GM12878 (cell line): ENCODE results near the gene SH2B3. TPM values are rescaled to one million over a fixed set of nuclear protein-coding genes. Genes with fewer than 3 reads are reported as not detected.

Experiments
- ATAC-seq: fragments of 200-7000 bp; cut with Tn5 transposase; 3 replicates; pipeline ENCODE4 v1.9.1; 2020; ENCODE audit warnings: mild to moderate bottlenecking, moderate library complexity
- BruUV-seq: library from RNA; stranded (reverse); fragments of 400-500 nt; replicated peaks from 2 replicates; lab custom pipeline; 2021; lab: Mats Ljungman, UMichigan
- CTCF ChIA-PET: fragments of 300-600 bp; sonication (Branson Sonifier 250); formaldehyde crosslinking; extraction: SDS; loops from one replicate; lab custom pipeline; 2021; ENCODE audit warnings: inconsistent platforms; lab: Yijun Ruan, JAX
- POLR2A ChIA-PET: fragments of 350-600 bp; formaldehyde crosslinking; extraction: SDS; loops from one replicate; lab custom pipeline; 2021; ENCODE audit warnings: inconsistent platforms; lab: Charles Lee
- RAD21 ChIA-PET: fragments of 300-600 bp; sonication (Branson Sonifier 250); formaldehyde crosslinking; loops from one replicate; lab custom pipeline; 2023; ENCODE audit warnings: antibody characterized with exemption; ENCODE audit not compliant: unreplicated experiment; lab: Charles Lee
- SMC1A ChIA-PET: fragments of 300-600 bp; sonication (Branson Sonifier 250); formaldehyde crosslinking; loops from one replicate; lab custom pipeline; 2023; ENCODE audit not compliant: unreplicated experiment, uncharacterized antibody; lab: Charles Lee
- DNase-seq: peaks from one replicate; pipeline ENCODE4 v3.0.0-alpha.2; 2011; ENCODE audit warnings: low read depth, low spot score
- FAIRE-seq: peaks from 3 replicates; lab custom pipeline; 2011; peaks lifted over from hg19 to GRCh38; lab: Jason Lieb, UNC
- H2AFZ ChIP-seq: 2 replicates; pipeline ENCODE4 v1.6.0; 2011; ENCODE audit warnings: low read depth, low read length, control low read depth; ENCODE audit not compliant: control insufficient read depth
- H3K27ac ChIP-seq: 2 replicates; pipeline ENCODE4 v1.5.1; 2011; ENCODE audit warnings: control low read depth; ENCODE audit not compliant: control insufficient read depth, insufficient read depth
- H3K27me3 ChIP-seq, 2 experiments: replicated peaks in 1 of 2; 2 replicates each; pipeline versions ENCODE4 v1.6.0 to v1.6.1; 2011; ENCODE audit warnings: low read length in 1 of 2; ENCODE audit not compliant: control insufficient read depth in 2 of 2, insufficient read depth in 2 of 2
- H3K36me3 ChIP-seq, 2 experiments: 2 replicates each; pipeline ENCODE4 v1.5.1; 2011; ENCODE audit warnings: low read length in 1 of 2; ENCODE audit not compliant: control insufficient read depth in 2 of 2, insufficient read depth in 2 of 2
- H3K4me1 ChIP-seq: 2 replicates; pipeline ENCODE4 v1.6.1; 2011; ENCODE audit warnings: mild to moderate bottlenecking, low read length, moderate library complexity, mixed read lengths; ENCODE audit not compliant: control insufficient read depth, insufficient read depth
- H3K4me2 ChIP-seq: 2 replicates; pipeline ENCODE4 v1.6.0; 2011; ENCODE audit warnings: control low read depth; ENCODE audit not compliant: control insufficient read depth, insufficient read depth
- H3K4me3 ChIP-seq: fragments of 200-600 bp; sonication (generic); 2 replicates; pipeline ENCODE4 v1.5.1; 2016
- H3K79me2 ChIP-seq: 2 replicates; pipeline ENCODE4 v1.6.0; 2011; ENCODE audit warnings: low read length; ENCODE audit not compliant: control insufficient read depth, insufficient read depth
- H3K9ac ChIP-seq: 2 replicates; pipeline ENCODE4 v1.8.0; 2011; ENCODE audit warnings: low read length, control low read depth, mixed read lengths; ENCODE audit not compliant: control insufficient read depth, insufficient read depth
- H3K9me3 ChIP-seq: replicated peaks from 3 replicates; pipeline ENCODE4 v1.5.1; 2011; ENCODE audit warnings: mild to moderate bottlenecking, low read length; ENCODE audit not compliant: control insufficient read depth, insufficient read depth
- H4K20me1 ChIP-seq: 2 replicates; pipeline ENCODE4 v1.6.0; 2011; ENCODE audit not compliant: control insufficient read depth, insufficient read depth
- EP300 ChIP-seq, 2 experiments: fragments of 150-350 bp in 1 of 2; IDR thresholded peaks; 2 replicates each; pipeline ENCODE4 v1.6.1; 2011 to 2012; ENCODE audit warnings: low read depth in 2 of 2, low read length in 2 of 2, borderline replicate concordance in 1 of 2, improper control_type of control experiment in 1 of 2, inconsistent platforms in 1 of 2; ENCODE audit not compliant: control insufficient read depth in 1 of 2
- ESRRA ChIP-seq: IDR thresholded peaks from 2 replicates; pipeline ENCODE4 v1.6.1; 2012; ENCODE audit warnings: mild to moderate bottlenecking, low read length, improper control_type of control experiment
- EZH2 ChIP-seq: IDR thresholded peaks from 2 replicates; pipeline ENCODE4 v1.6.1; 2012; ENCODE audit warnings: low read depth, mild to moderate bottlenecking, control low read depth, inconsistent platforms, low read length, borderline replicate concordance; ENCODE audit not compliant: control insufficient read depth
- GATAD2B ChIP-seq: fragments of 450-650 bp; conservative IDR thresholded peaks from 2 replicates; pipeline ENCODE4 v1.6.1; 2017; ENCODE audit warnings: low read depth, mild to moderate bottlenecking, moderate library complexity
- HDAC6 ChIP-seq: fragments of 200-600 bp; sonication (generic); IDR thresholded peaks from one replicate; pipeline ENCODE4 v1.8.0; 2017; ENCODE audit warnings: antibody characterized with exemption; ENCODE audit not compliant: unreplicated experiment
- KDM1A ChIP-seq: fragments of 200-600 bp; sonication (generic); IDR thresholded peaks from 2 replicates; pipeline ENCODE4 v1.6.1; 2016; ENCODE audit warnings: borderline replicate concordance
- NR2F1 ChIP-seq: fragments of 450-650 bp; conservative IDR thresholded peaks from 2 replicates; pipeline ENCODE4 v1.6.1; 2017; ENCODE audit warnings: mild to moderate bottlenecking
- POLR2A ChIP-seq: IDR thresholded peaks from 2 replicates; pipeline ENCODE4 v1.6.1; 2011; ENCODE audit warnings: low read depth, mild to moderate bottlenecking, low read length
- POLR2AphosphoS2 ChIP-seq: IDR thresholded peaks from 2 replicates; pipeline ENCODE4 v1.6.1; 2011; ENCODE audit warnings: low read depth, mild to moderate bottlenecking, low read length, improper control_type of control experiment, moderate library complexity
- RAD21 ChIP-seq: IDR thresholded peaks from 2 replicates; pipeline ENCODE4 v1.6.1; 2011; ENCODE audit warnings: mild to moderate bottlenecking, low read depth, low read length, moderate library complexity; ENCODE audit not compliant: insufficient read depth
- SMAD1 ChIP-seq: fragments of 450-650 bp; IDR thresholded peaks from 2 replicates; pipeline ENCODE4 v1.6.1; 2018; ENCODE audit warnings: mild to moderate bottlenecking, low read depth; ENCODE audit not compliant: partially characterized antibody
- SMARCA5 ChIP-seq: fragments of 450-650 bp; IDR thresholded peaks from 2 replicates; pipeline ENCODE4 v1.6.1; 2017; ENCODE audit warnings: mild to moderate bottlenecking
- SP1 ChIP-seq: IDR thresholded peaks from one replicate; pipeline ENCODE4 v1.6.1; 2011; ENCODE audit warnings: low read depth, low read length
- TARDBP ChIP-seq: IDR thresholded peaks from 2 replicates; pipeline ENCODE4 v1.6.1; 2016; ENCODE audit warnings: borderline replicate concordance
- TCF12 ChIP-seq: IDR thresholded peaks from 2 replicates; pipeline ENCODE4 v1.6.1; 2011; ENCODE audit warnings: low read depth, mild to moderate bottlenecking, low read length
- WGBS: methylation state at CpG from one replicate; pipeline ENCODE4 v1.1.6; 2016; ENCODE audit warnings: low lambda C conversion rate; ENCODE audit not compliant: insufficient replicate concordance, insufficient coverage; ENCODE audit errors: missing lambda C conversion rate; 5-methylcytosine and 5-hydroxymethylcytosine counted together
- in situ Hi-C: fragments of 300-500 bp; cut with MboI; formaldehyde crosslinking; loops from 9 replicates; pipeline ENCODE4 v1.14.3; 2018; ENCODE audit warnings: mixed read lengths
- intact Hi-C: fragments of 100-400 bp; cut with micrococcal nuclease; formaldehyde crosslinking; loops from one replicate; pipeline ENCODE4 v1.14.2; 2022; ENCODE audit not compliant: unreplicated experiment
- polyA plus RNA-seq, 11 experiments: library from polyadenylated mRNA; depleted of rRNA in 4 of 11; unstranded in 6 of 11; stranded (reverse) in 5 of 11; fragments of >200 nt; fragmentation: Nextera tagmentation in 4 of 11; fragmentation: Illumina TruSeq in 1 of 11; extraction: Ambion mirVana in 4 of 11; extraction: Trizol in 1 of 11; gene quantifications; 1 replicate in 1 of 11; 2 replicates in 10 of 11; pipeline versions ENCODE4 v1.2.1 to v1.2.3, GENCODE V29; 2011 to 2016; ENCODE audit warnings: inconsistent platforms in 2 of 11, missing spikeins in 2 of 11, low read depth in 1 of 11
- total RNA-seq, 4 experiments: library from RNA; depleted of rRNA in 3 of 4; stranded (reverse); fragments of >200 nt in 3 of 4; fragmentation: Illumina TruSeq in 1 of 4; extraction: Trizol in 1 of 4; gene quantifications; 2 replicates each; pipeline versions ENCODE4 v1.2.1 to v1.2.3, GENCODE V29; 2013 to 2021
- TF ChIP-seq, protein P1 (sequence below): fragments of 450-650 bp; IDR thresholded peaks from 2 replicates; pipeline ENCODE4 v1.6.1; 2016; ENCODE audit warnings: mild to moderate bottlenecking

The SH2B3 gene
- total and polyA plus RNA-seq, 10 of the 15 experiments (the other 5 are each of a cell fraction or from before 2014, with no cell fraction given) = 5.8 to 46.4 (median 23.3) TPM

DNA sequence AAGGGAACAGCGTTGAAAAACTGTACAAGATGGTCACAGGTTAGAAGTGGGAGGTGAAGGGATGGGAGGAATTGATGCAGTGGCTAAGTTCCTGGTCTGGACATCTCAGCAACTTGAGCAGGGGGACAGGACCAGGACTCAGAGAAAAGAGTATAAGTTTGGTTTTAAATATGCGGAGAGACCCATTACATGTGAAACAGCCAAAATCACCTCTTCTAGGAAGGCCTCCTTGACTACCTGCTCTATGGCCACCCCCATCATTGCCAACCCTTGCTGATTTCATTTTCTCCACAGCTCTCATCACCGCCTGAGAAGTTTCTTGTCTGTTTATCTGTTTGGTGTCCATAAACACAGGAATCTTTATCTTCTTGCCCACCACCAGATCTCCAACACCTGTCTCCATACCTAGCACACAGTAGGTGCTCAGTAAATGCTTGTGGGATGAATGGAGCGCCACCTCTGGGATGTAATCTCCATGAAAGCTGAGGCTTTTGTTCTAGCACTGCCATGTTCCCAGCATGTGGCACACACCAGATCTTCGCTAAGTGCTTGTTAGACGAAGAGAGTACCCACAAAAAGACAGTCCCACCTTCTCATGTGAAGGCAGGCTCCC, 25.7 kb upstream of the SH2B3 start (continued):
- TF ChIP-seq ESRRA = no peak
- TF ChIP-seq TARDBP = no peak
- no peak for TF ChIP-seq EZH2
- no peak for TF ChIP-seq POLR2AphosphoS2
- TF ChIP-seq HDAC6 = no peak
- no peak for TF ChIP-seq SP1

DNA sequence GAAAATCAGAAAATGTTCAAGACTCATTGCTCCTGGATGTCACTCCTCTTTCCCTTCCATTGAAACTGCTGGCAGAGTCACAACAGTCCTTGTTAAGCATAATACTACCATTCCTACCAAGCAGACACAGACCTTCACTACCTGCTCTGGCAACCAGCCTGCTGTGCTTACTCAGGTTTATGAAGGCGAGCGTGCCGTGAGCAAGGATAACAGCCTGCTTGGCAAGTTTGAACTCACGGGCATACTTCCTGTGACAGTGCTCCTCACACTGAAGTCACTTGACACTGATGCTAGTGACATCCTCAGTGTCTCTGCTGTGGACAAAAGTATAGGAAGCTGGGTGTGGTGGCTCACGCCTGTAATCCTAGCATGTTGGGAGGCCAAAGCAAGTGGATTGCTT, 21.1 kb upstream of the SH2B3 start:
- CTCF ChIA-PET = interaction anchor here (1.5 kb wide), 1 partner anchor 15 kb away, joined by 5 read pairs; the partner anchor contains the start of gene PHETA1
- no peaks in the 10 kb centered on the region for H4K20me1 ChIP-seq
- H3K4me2 ChIP-seq = no peak overlapping the region
- intact Hi-C loops (no loop called here), in situ Hi-C loops (no loop called here)
- no peaks in the 10 kb centered on the region; the same call in 1 of the 2 replicates for H3K4me1 ChIP-seq
- no TSS peak for BruUV-seq
- no peak for FAIRE-seq
- H3K27me3 ChIP-seq = no peaks in the 10 kb centered on the region; a peak in 1 of 4 replicates
- H3K4me3 ChIP-seq = no peak overlapping the region
- SMC1A ChIA-PET = interaction anchor here (0.5 kb wide), 1 partner anchor 32 kb away, joined by 3 read pairs; no protein-coding TSS in a partner anchor
- H3K9me3 ChIP-seq = no peaks in the 10 kb centered on the region
- H3K9ac ChIP-seq = no peak overlapping the region
- TF ChIP-seq POLR2A = no peak
- no peak for TF ChIP-seq RAD21
- TF ChIP-seq SMARCA5 = no peak
- no peak for TF ChIP-seq KDM1A
- TF ChIP-seq, protein P1, sequence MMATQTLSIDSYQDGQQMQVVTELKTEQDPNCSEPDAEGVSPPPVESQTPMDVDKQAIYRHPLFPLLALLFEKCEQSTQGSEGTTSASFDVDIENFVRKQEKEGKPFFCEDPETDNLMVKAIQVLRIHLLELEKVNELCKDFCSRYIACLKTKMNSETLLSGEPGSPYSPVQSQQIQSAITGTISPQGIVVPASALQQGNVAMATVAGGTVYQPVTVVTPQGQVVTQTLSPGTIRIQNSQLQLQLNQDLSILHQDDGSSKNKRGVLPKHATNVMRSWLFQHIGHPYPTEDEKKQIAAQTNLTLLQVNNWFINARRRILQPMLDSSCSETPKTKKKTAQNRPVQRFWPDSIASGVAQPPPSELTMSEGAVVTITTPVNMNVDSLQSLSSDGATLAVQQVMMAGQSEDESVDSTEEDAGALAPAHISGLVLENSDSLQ = no peak
- TF ChIP-seq EP300 (IDR thresholded peaks at IDR 0.05; ENCODE audit: borderline replicate concordance in 1 of 2, control insufficient read depth in 1 of 2, low read depth in 2 of 2, low read length in 2 of 2) = no peak
- no peak for TF ChIP-seq NR2F1
- no peak for TF ChIP-seq GATAD2B
- no peak for TF ChIP-seq TCF12
- no peak for TF ChIP-seq SMAD1
- no peak for ATAC-seq
- H3K36me3 ChIP-seq = no peaks in the 10 kb centered on the region
- POLR2A ChIA-PET = interaction anchor here (0.6 kb wide), 1 partner anchor 128 kb away, joined by 7 read pairs; no protein-coding TSS in a partner anchor
- DNase-seq = no peak
- RAD21 ChIA-PET = no interaction called here
- H2AFZ ChIP-seq = no peak overlapping the region
- H3K79me2 ChIP-seq = no peaks in the 10 kb centered on the region
- 69% methylated on average over 5 of the region's 5 CpGs for WGBS
- no peak overlapping the region for H3K27ac ChIP-seq
